GM19438 (cell line): ENCODE results near the gene HDAC7.
"Not testable (repeated sequence)": the region's sequence is repeated elsewhere in the genome, so short reads cannot be mapped to it uniquely, and the experiment has no call there.

Experiments
- ATAC-seq: cut with Tn5 transposase; IDR thresholded peaks from one replicate; pipeline ENCODE4 v1.9.1; 2021; ENCODE audit warnings: low read depth; ENCODE audit not compliant: unreplicated experiment

HDAC7 gene

DNA sequence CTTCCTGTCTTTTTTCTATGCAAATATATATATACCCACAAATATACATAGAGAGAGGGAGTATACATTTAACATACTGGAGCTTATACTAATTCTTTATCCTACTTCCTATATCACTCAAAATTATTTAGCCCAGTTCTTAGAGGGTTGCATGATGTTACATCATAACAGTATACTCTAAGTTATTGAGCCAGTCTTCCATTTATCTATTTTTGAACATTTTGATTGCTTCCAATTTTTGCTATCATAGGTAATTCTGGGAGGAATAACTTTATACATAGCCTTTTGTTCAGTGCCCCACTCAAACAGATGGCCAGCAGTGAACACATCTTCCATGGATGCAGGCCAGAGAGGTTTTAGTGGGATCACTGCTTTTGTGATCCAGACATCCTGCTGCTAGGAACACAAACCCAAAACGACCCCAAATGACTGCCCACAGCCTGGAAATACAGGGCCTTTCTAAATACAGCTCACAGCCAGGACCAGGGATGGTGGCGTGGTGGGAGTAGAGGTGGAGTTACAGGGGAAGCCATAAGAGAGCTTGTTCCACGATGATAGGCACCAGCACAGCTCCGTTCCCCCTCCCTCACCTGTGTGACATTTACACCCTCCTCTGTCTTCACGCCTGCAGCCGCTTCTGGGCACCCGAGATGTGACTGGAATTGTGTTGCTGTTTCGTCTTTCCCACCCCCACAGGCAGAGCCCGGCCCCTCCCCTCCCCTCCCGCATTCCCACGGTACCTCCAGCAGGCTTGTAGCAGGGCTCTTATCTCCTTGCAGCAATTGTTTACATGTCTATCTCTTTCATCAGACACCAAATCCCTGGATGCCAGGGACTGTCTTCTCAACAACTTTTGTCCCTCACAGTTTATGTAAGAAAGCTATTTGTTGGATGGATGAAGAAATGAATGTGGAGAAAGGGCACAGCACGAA is 30.7 kb upstream of the HDAC7 start:
- no peak for ATAC-seq

DNA sequence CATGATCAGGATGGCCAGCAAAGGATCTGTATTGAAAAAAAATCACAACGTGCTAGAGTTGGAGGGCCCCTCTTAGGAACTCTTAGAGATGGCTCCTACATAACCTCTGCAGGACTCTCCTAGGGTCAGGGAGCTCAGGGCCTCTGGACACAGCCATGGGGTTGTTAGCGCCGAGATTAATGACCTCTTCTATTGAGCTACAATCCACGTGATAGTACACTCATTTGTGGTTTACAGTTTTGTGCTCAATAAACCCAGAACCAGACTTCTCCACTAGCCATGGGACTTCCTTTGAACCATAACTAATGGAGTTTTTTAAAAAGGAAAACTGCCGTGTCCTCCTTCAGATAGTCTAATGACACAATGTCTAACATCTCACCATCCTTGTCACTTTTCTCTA is 29.6 kb upstream of the HDAC7 start:
- ATAC-seq, result no peak

GRCh38 chr12:47848853-47849252 is 29.1 kb upstream of the HDAC7 start:
- no peak for ATAC-seq

- ATAC-seq, result no peak
These were observed 26.7 kb upstream of the HDAC7 start for GRCh38 chr12:47846294-47846996.

DNA sequence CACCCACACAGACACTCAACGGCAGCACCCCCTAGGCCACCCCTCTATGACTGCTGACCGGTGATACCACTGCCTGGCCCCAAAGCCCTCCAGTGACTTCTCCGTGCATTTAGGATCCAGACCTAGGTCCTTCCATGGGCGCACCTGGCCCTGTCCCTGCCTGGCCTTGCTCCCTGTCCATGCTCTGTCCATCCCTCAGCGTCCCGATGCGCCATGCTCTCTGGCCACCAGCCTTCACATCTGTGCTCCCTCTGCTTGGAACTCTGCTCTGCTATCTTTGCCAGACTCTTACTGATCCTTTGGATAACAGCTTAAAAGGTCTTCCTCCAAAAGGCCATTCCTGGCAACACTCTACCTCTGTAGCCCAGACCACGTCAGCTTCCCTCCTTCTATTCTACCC is 25.4 kb upstream of the HDAC7 start:
- ATAC-seq, result no peak

GRCh38 chr12:47844264-47845019 is 24.7 kb upstream of the HDAC7 start:
- ATAC-seq, result no peak

DNA sequence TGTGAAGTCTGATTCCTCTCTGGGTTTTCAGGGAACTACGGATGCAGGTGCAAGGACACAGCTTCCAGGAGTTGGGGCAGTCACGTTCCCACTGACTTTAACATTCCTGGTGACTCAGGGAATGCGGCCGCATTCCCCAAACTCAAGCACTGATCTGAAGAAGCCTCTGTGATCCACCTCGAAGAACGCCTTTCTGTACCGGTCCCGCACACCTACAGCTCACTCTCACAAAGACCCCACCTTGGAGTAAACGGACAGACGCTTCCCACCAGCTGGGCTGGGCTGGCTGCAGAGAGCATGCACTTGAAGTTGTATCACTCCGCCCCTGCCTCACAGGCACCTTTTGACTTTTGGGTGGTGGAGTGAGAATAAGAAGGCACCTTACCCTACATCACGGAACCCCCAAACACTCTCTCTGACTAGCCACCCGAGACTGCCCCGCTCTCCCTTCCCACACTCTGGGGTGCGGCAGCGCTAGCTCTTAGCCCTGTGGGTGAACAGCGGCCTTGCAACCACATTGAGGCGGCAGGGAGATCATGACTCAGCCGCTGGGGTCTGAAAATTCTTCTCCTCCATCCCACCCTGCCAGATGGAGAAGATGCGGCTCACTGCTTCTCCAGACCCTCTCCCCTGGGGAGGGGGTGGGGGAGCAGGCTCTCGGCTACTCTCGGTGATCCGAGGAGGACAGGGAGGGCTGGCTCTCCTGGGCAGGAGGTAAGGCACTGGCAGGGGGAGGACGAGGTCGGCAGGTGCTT is 23.7 kb upstream of the HDAC7 start:
- ATAC-seq, result no peak

- not testable (repeated sequence) for ATAC-seq
These were observed 22.8 kb upstream of the HDAC7 start for GRCh38 chr12:47842543-47842942.

GRCh38 chr12:47841910-47842309 is 22.2 kb upstream of the HDAC7 start:
- no peak for ATAC-seq

DNA sequence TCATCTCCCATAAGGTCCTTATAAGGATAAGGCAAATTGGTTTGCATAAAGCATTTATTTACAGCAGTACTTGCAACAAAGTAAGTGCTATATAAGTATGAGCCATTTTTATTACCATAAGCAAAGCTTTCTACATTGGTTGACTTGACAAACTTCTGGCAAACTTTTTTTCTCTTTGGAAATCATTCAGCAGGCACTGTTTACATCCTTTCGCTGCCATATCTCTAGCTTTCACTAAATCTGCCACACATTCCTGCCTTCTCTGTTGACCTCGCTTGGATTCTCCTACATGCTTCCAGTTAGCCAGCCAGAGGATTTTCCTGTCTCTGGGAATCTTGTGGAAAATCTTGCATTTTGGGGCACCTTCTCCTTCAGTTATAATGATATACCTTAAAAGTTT is 21.8 kb upstream of the HDAC7 start:
- ATAC-seq, result no peak

GRCh38 chr12:47840571-47840970 is 20.9 kb upstream of the HDAC7 start:
- no peak for ATAC-seq

- ATAC-seq, result no peak
These were observed 19.6 kb upstream of the HDAC7 start for GRCh38 chr12:47839214-47839876.

- ATAC-seq, result no peak
These were observed 18.7 kb upstream of the HDAC7 start for GRCh38 chr12:47838286-47838931.

DNA sequence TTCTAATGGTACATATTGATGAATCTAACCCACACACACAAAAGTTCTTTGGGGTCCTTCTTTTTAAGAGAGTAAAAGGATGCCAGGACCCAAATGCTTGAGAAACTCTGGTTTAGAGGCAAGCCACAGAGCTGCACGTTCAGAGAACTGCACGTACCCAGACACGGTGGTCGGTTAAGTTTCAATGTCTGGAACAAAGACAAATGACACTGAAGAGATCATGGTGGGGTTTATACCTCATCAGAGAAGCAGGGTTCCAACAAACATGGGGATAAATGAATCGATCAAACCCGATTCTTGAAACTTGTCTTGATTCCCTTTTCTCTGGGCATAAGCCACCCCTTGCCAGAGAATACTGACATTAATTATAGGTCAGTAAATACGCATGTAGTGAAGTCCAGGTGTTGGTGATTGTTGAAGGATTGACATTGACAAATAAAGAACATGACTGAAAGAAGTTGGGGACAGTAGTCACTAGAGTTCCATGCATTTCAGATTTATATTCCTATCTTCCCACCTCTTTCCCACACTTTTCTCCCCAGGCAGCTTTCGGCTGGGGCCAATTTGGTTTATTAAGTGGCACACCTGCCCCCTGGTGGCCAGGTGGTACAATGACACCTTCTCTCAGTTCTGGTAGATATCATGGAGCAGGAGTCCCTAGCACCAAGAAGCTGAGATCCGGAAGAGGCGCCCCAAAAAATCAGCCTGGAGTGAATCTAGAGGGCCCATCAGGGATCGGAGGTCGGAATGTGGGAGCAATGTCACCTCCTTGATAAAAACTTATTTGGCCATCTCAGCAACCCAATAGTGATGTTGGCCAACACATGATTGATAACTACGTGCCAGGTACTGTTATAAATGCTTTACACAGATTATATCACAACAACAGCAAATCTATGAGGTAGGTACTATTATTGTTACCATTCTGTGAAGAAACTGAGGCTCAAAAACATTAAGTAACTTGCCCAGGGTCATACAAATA is 17.8 kb upstream of the HDAC7 start:
- no peak for ATAC-seq

DNA sequence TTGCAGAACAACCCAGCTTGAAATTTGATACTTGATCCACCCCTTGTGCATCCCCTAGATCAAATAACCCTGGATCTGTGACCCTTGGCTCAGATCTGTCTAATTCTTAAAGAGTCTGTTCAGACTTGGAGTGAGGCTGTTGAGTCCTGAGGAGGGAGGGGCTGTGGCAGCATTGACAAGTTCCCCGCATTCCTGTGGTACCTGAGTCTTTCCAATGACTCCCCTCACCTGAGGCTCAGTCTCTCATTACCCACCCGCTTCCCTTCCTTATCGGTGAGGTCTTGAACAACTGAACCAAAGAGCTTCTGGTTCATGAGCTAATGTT is 16.1 kb upstream of the HDAC7 start:
- ATAC-seq, result no peak

DNA sequence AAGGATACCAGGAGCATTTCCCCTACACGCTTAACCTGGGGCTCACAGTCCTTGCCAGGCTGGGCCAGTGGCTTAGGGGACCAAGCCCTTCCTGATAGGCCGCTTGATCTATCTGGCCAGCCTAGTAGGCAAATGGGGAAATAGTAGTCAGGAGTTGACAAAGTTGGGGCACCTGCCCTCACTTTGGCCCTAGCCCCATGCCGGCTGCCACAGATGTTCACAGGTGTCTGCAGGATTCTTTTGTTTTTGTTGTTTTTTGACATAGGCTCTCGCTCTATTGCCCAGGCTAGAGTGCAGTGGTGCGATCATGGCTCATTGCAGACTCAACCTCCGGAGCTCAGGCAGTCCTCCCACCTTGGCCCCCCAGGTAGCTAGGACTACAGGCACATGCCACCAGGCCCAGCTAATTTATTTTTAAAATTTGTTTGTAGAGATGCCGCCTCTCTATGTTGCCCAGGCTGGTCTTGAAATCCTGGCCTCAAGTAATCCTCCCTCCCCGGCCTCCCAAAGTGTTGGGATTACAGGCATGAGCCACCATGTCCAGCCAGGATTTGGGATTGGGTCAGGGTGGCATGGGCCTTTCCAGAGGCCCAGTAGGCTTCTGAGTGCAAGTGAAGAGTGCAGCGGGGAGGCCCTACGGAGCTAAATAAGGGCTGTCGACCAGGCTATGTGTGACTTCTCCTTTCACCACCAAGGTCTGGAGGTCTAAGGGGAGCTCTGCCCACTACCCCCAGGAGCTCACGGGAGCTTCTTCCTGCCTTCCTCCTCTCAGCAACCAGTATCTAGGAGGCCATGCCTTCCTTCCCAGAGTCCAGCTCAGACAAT is 15.5 kb upstream of the HDAC7 start:
- ATAC-seq, result no peak

- ATAC-seq, result no peak
These were observed 14.6 kb upstream of the HDAC7 start for GRCh38 chr12:47834199-47834903.
